Adrenal gland (tissue), 12 donors: ENCODE data around the gene ITPK1. TPM values are rescaled to one million over a fixed set of nuclear protein-coding genes. Genes with fewer than 3 reads are reported as not detected.

Experiments used
- DNase-seq, 7 donors: peaks; one replicate each; pipeline ENCODE4 v3.0.0-alpha.2; 2019 to 2020
- H3K27ac ChIP-seq, 5 donors: fragments of 200-600 bp; sonication (generic) in 4 of 5; 1 replicate in 3 of 5; 2 replicates in 2 of 5; pipeline versions ENCODE4 v1.5.1 to v1.8.0; 2016 to 2020; ENCODE audit warnings: mild to moderate bottlenecking in 1 of 5
- H3K27me3 ChIP-seq: fragments of 200-600 bp; 2 replicates; pipeline ENCODE4 v1.8.0; 2021
- H3K36me3 ChIP-seq, 2 donors: fragments of 200-600 bp; replicated peaks in 1 of 2; 1 replicate in 1 of 2; 2 replicates in 1 of 2; pipeline versions ENCODE4 v1.5.1 to v1.8.0; 2018 to 2022
- H3K4me1 ChIP-seq, 2 donors: fragments of 200-600 bp; replicated peaks in 1 of 2; 1 replicate in 1 of 2; 2 replicates in 1 of 2; pipeline versions ENCODE4 v1.5.1 to v1.8.0; 2018 to 2021
- H3K4me3 ChIP-seq, 4 donors: fragments of 200-600 bp; sonication (generic) in 3 of 4; one replicate each; pipeline ENCODE4 v1.5.1; 2016 to 2018
- H3K9me3 ChIP-seq, 3 donors: fragments of 200-600 bp; sonication (generic) in 1 of 3; replicated peaks in 1 of 3; 1 replicate in 2 of 3; 2 replicates in 1 of 3; pipeline versions ENCODE4 v1.5.1 to v1.8.0; 2016 to 2021
- CTCF ChIP-seq, 6 experiments: fragments of 450-650 bp in 4 of 6; fragments of 200-600 bp in 2 of 6; sonication (generic) in 1 of 6; IDR thresholded peaks; 1 replicate in 5 of 6; 2 replicates in 1 of 6; pipeline versions ENCODE4 v1.5.1 to v1.8.0; 2016 to 2021; ENCODE audit warnings: antibody characterized with exemption in 6 of 6, mild to moderate bottlenecking in 2 of 6, moderate library complexity in 1 of 6
- POLR2A ChIP-seq, 2 donors: fragments of 450-650 bp; IDR thresholded peaks; one replicate each; pipeline ENCODE4 v1.6.1; 2017; ENCODE audit warnings: antibody characterized with exemption in 2 of 2, mild to moderate bottlenecking in 2 of 2, moderate library complexity in 1 of 2
- WGBS, 4 donors: extraction: QIAGEN DNeasy Blood & Tissue Kit in 2 of 4; methylation state at CpG; one replicate each; pipeline versions ENCODE4 v1.1.5 to v1.1.7; 2013 to 2017; 5-methylcytosine and 5-hydroxymethylcytosine counted together
- intact Hi-C, 2 donors: fragments of 100-400 bp; cut with DNase I; formaldehyde crosslinking; loops; one replicate each; pipeline versions ENCODE4 v1.14.1 to v1.15.0; 2022 to 2023
- polyA plus RNA-seq, 3 donors: library from polyadenylated mRNA; stranded (reverse); fragments of 200-250 nt in 2 of 3; fragments of 350-450 nt in 1 of 3; fragmentation: Illumina TruSeq in 1 of 3; extraction: RNeasy Lipid Tissue Mini Kit (QIAGEN cat#74804) in 1 of 3; gene quantifications; one replicate each; pipeline ENCODE4 v1.2.3, GENCODE V29; 2013 to 2014
- total RNA-seq, 9 donors: library from RNA; depleted of rRNA in 4 of 9; stranded (reverse); fragments of >200 nt in 4 of 9; fragments of 120-200 nt in 1 of 9; fragmentation: NEBNext Ultra II Directional in 1 of 9; extraction: Animal tissue kit (Norgen Biotek cat#: 25700) in 1 of 9; gene quantifications; one replicate each; pipeline versions ENCODE4 v1.1.0 to v1.2.4, GENCODE V29; 2013 to 2023
- donor health status: healthy with polysubstance abuse.
- donor health status: Bipolar disorder and iron deficiency.
- donor health status: DM: yes; HTN: yes; CAD: no.
- donor health status: DM: no; HTN: no; CAD: no.
- donor health status: DM: no; HTN: no; CAD: no.
- donor health status: DM: yes; HTN: yes; CAD: no.

ITPK1 gene
- total and polyA plus RNA-seq, 12 donors: 28.1 to 182 (median 49.2) TPM

GRCh38 chr14:92958373-92959188, 157.1 kb downstream of the ITPK1 start:
- TF ChIP-seq CTCF (IDR thresholded peaks at IDR 0.05) (no peak), POLR2A (IDR thresholded peaks at IDR 0.05) (no peak)
- Histone ChIP-seq H3K4me3 (no peak overlapping the region), H3K27me3 (no peaks in the 10 kb centered on the region), H3K36me3 (peaks cover 0 to 22% of the 10 kb centered on the region in 2 donors), H3K9me3 (no peaks in the 10 kb centered on the region), H3K27ac (peak overlapping the region in 1 of 5 donors; percentile 31), H3K4me1 (peaks cover 0 to 3% of the 10 kb centered on the region in 2 donors)
- DNase-seq: no peak
- WGBS, 4 donors: 90 to 96% (median 93%) methylated on average over 5 to 22 of the region's 22 CpGs
- intact Hi-C loops: loop anchor here in 1 of 2 donors (10.0 kb wide), 1 partner anchor 146 kb away; no protein-coding TSS in a partner anchor

DNA sequence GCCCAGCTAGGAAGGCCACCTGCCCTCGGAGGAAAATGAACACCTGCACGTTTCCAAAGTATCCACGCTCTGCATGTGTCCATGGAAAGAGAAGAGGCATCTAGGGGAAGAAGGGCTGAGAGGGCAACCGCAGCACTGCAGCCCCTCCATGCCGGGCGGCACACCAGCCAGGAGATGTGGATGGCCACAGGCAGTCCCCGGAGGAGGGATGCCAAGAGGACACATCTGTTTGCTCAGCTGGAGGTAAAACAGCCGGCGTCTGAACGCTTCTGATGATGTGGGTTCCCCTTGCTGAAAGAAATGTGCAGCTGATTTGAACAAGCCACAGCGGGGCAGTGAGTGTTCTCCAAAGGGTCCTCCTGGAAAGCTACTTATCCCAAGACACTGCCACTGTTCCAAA, 158.8 kb downstream of the ITPK1 start:
- no peaks in the 10 kb centered on the region for H3K9me3 ChIP-seq
- H3K4me1 ChIP-seq: no peaks in the 10 kb centered on the region
- WGBS, 4 donors: 92 to 95% (median 94%) methylated on average over 7 to 11 of the region's 11 CpGs
- H3K27me3 ChIP-seq: no peaks in the 10 kb centered on the region
- H3K27ac ChIP-seq: no peak overlapping the region
- DNase-seq: no peak
- intact Hi-C loops: loop anchor here in 1 of 2 donors (10.0 kb wide), 1 partner anchor 148 kb away; no protein-coding TSS in a partner anchor
- no peak for TF ChIP-seq POLR2A (IDR thresholded peaks at IDR 0.05)
- peaks cover 0 to 20% of the 10 kb centered on the region in 2 donors for H3K36me3 ChIP-seq
- no peak overlapping the region for H3K4me3 ChIP-seq

- TF ChIP-seq CTCF (IDR thresholded peaks at IDR 0.05) (no peak), POLR2A (IDR thresholded peaks at IDR 0.05) (no peak)
- no peak for DNase-seq
- no peak overlapping the region for H3K4me3 ChIP-seq
- WGBS, 4 donors: 93 to 96% (median 94%) methylated on average over 7 of the region's 7 CpGs
- H3K27ac ChIP-seq: no peak overlapping the region
- no peaks in the 10 kb centered on the region for H3K9me3 ChIP-seq
- H3K27me3 ChIP-seq: no peaks in the 10 kb centered on the region
- intact Hi-C loops: loop anchor here in 1 of 2 donors (10.0 kb wide), 1 partner anchor 149 kb away; no protein-coding TSS in a partner anchor
- H3K4me1 ChIP-seq: no peaks in the 10 kb centered on the region
- H3K36me3 ChIP-seq: peaks cover 0 to 9% of the 10 kb centered on the region in 2 donors
Measured at GRCh38 chr14:92955381-92955780, 160.3 kb downstream of the ITPK1 start.

GRCh38 chr14:92954933-92955332, 160.8 kb downstream of the ITPK1 start:
- H3K36me3 ChIP-seq: peaks cover 0 to 9% of the 10 kb centered on the region in 2 donors
- no peak for DNase-seq

More at GRCh38 chr14:92954933-92955332, 160.8 kb downstream of the ITPK1 start:
- Histone ChIP-seq H3K27me3 (no peaks in the 10 kb centered on the region), H3K27ac (no peak overlapping the region), H3K9me3 (no peaks in the 10 kb centered on the region), H3K4me3 (no peak overlapping the region), H3K4me1 (no peaks in the 10 kb centered on the region)
- intact Hi-C loops: loop anchor here (5.0 to 10.0 kb wide), 2 partner anchors 150 to 182 kb away; no protein-coding TSS in a partner anchor
- TF ChIP-seq CTCF (IDR thresholded peaks at IDR 0.05) (no peak), POLR2A (IDR thresholded peaks at IDR 0.05) (no peak)
- WGBS, 4 donors: 87 to 92% (median 88%) methylated on average over 5 of the region's 5 CpGs
